K562 (cell line): ENCODE results near the gene TRIM25. TPM values are rescaled to one million over a fixed set of nuclear protein-coding genes. Genes with fewer than 3 reads are reported as not detected.
A peak's percentile ranks its signal among the peaks of the same experiment; 100 is the strongest.

ENCODE experiments used
- ATF1 ChIP-seq, 2 experiments: fragments of 450-650 bp in 1 of 2; IDR thresholded peaks; 2 replicates each; pipeline ENCODE4 v1.6.1; 2016; ENCODE audit warnings: missing compliant biosample characterization in 1 of 2, missing genetic modification characterization in 1 of 2
- BRCA1 ChIP-seq, 2 experiments: fragments of 450-650 bp in 1 of 2; sonication (generic) in 1 of 2; formaldehyde crosslinking in 1 of 2; IDR thresholded peaks; 2 replicates each; pipeline versions ENCODE4 v1.5.0 to v1.6.1; 2017 to 2020; ENCODE audit warnings: mild to moderate bottlenecking in 1 of 2, missing genetic modification reagents in 1 of 2
- BRD4 ChIP-seq: fragments of 200-600 bp; sonication (generic); IDR thresholded peaks from 2 replicates; pipeline ENCODE4 v1.6.1; 2017; ENCODE audit warnings: inconsistent platforms
- GABPB2 ChIP-seq: fragments of 250-450 bp; sonication (Bioruptor Pico); conservative IDR thresholded peaks from 2 replicates; pipeline ENCODE4 v1.5.1; 2021; ENCODE audit warnings: mild to moderate bottlenecking
- MCM7 ChIP-seq, 2 experiments: fragments of 450-650 bp; IDR thresholded peaks; 2 replicates each; pipeline ENCODE4 v1.6.1; 2016 to 2018
- MYNN ChIP-seq, 2 experiments: sonication (generic); formaldehyde crosslinking in 1 of 2; IDR thresholded peaks; 2 replicates each; pipeline versions ENCODE4 v1.5.0 to v1.6.1; 2016 to 2020; ENCODE audit warnings: antibody characterized with exemption in 1 of 2, missing genetic modification reagents in 1 of 2
- PRPF4 ChIP-seq: fragments of 200-400 bp; formaldehyde crosslinking; IDR thresholded peaks from one replicate; pipeline ENCODE4 v1.6.1; 2017; ENCODE audit warnings: low read length, low read depth, mild to moderate bottlenecking; ENCODE audit not compliant: insufficient read depth, poor library complexity, severe bottlenecking
- WHSC1 ChIP-seq: IDR thresholded peaks from one replicate; pipeline ENCODE4 v1.6.1; 2012; ENCODE audit warnings: low read length, control low read depth, inconsistent platforms
- XRCC3 ChIP-seq: fragments of 450-650 bp; IDR thresholded peaks from 2 replicates; pipeline ENCODE4 v1.6.1; 2017; ENCODE audit warnings: mild to moderate bottlenecking, moderate library complexity
- ZNF124 ChIP-seq: sonication (generic); formaldehyde crosslinking; IDR thresholded peaks from 2 replicates; pipeline ENCODE4 v1.8.1; 2022; ENCODE audit warnings: missing genetic modification reagents
- ZNF41 ChIP-seq: fragments of 250-450 bp; sonication (Bioruptor Pico); conservative IDR thresholded peaks from 2 replicates; pipeline ENCODE4 v1.4.0; 2020; ENCODE audit warnings: mild to moderate bottlenecking
- ZNF830 ChIP-seq: fragments of 250-450 bp; sonication (Bioruptor Pico); IDR thresholded peaks from 2 replicates; pipeline ENCODE4 v1.5.0; 2021; ENCODE audit warnings: mild to moderate bottlenecking
- polyA plus RNA-seq, 8 experiments: library from polyadenylated mRNA; depleted of rRNA in 4 of 8; stranded (reverse) in 5 of 8; unstranded in 3 of 8; fragments of >200 nt; fragmentation: Nextera tagmentation in 2 of 8; fragmentation: Illumina TruSeq in 1 of 8; extraction: Ambion mirVana in 2 of 8; extraction: Trizol in 1 of 8; gene quantifications; 2 replicates each; pipeline versions ENCODE4 v1.2.1 to v1.2.3, GENCODE V29; 2011 to 2014; ENCODE audit warnings: inconsistent platforms in 1 of 8, missing spikeins in 1 of 8
- total RNA-seq, 7 experiments: library from RNA; depleted of rRNA in 6 of 7; stranded (reverse); fragments of >200 nt in 6 of 7; fragmentation: Illumina TruSeq in 2 of 7; extraction: Trizol in 2 of 7; gene quantifications; 2 replicates each; pipeline versions ENCODE4 v1.2.1 to v1.2.3, GENCODE V29; 2011 to 2021; ENCODE audit warnings: low replicate concordance in 1 of 7
- TF ChIP-seq, protein P1 (sequence below), 2 experiments: fragments of 450-650 bp; conservative IDR thresholded peaks; 2 replicates each; pipeline ENCODE4 v1.6.1; 2017; ENCODE audit warnings: mild to moderate bottlenecking in 2 of 2, moderate library complexity in 2 of 2
- TF ChIP-seq, protein P2 (sequence below): fragments of 450-650 bp; formaldehyde crosslinking; conservative IDR thresholded peaks from 2 replicates; pipeline ENCODE4 v1.4.0; 2022; ENCODE audit warnings: mild to moderate bottlenecking, missing genetic modification characterization
- TF ChIP-seq, protein P3 (sequence below): fragments of 450-650 bp; IDR thresholded peaks from 2 replicates; pipeline ENCODE4 v1.6.1; 2016; ENCODE audit warnings: low read depth

Gene TRIM25
- total and polyA plus RNA-seq, 9 of the 15 experiments (the other 6 are each of a cell fraction or from before 2014, with no cell fraction given), result 5.9 to 49.5 (median 24.5) TPM

DNA sequence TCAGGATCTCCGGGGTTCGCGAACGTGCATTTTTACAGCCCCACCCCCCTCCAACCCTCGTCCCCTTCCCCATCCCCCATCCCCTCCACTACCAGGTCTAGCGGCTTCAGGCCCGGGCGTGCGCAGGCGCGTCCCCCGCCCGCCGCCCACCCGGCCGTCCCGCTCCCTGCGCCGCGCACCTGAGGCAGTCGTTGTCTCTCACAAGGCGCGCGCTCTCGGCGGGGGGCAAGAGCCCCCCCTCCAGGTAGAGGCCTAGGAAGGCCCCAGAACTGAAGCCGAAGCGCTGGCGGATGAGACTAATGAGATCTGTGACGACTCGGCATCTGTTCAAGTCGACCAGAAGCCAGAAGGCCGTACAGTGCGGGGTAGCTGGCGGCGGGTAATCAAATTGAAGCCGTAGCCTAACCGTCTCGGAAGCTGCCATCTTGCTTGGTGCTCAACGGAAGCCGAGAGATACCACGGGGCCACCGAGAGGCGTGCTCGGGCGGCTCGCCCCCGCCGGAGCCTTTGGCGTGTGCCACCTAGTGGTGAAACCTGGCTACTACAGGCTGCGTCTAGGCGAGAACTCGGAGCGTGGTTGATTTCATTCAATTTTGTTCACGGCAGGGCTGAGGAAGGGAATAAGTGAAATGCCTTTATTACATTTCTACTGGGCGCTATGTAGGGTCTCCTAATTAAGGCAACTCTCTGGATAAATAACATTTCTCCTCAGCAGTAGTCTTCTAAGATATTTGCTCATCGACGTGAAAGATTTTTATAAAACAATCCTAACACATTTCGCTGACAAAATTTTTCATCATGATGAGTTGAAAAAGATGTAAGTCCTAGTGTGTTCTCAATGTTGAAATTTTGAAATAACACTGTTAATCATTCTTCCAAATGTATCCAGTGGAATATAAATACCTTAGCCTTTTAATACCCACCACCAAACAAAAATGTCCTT lies 47.0 kb upstream of the TRIM25 start, which contains the start of gene COIL (continued):
- TF ChIP-seq, protein P1, sequence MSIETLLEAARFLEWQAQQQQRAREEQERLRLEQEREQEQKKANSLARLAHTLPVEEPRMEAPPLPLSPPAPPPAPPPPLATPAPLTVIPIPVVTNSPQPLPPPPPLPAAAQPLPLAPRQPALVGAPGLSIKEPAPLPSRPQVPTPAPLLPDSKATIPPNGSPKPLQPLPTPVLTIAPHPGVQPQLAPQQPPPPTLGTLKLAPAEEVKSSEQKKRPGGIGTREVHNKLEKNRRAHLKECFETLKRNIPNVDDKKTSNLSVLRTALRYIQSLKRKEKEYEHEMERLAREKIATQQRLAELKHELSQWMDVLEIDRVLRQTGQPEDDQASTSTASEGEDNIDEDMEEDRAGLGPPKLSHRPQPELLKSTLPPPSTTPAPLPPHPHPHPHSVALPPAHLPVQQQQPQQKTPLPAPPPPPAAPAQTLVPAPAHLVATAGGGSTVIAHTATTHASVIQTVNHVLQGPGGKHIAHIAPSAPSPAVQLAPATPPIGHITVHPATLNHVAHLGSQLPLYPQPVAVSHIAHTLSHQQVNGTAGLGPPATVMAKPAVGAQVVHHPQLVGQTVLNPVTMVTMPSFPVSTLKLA (conservative IDR thresholded peaks at IDR 0.05), result peak; percentile 84 to 92
- TF ChIP-seq ATF1 (CRISPR knock-in tag; IDR thresholded peaks at IDR 0.05) (no peak), ATF1 (tag; IDR thresholded peaks at IDR 0.05) (peak; percentile 71), MCM7 (IDR thresholded peaks at IDR 0.05) (no peak), ZNF41 (CRISPR knock-in tag) (no peak), WHSC1 (no peak), BRD4 (peak; percentile 88; the same call in 1 of the 2 replicates), MYNN (IDR thresholded peaks at IDR 0.05) (no peak), MYNN (CRISPR knock-in tag; IDR thresholded peaks at IDR 0.05) (no peak), XRCC3 (no peak), PRPF4 (peak; percentile 85), BRCA1 (IDR thresholded peaks at IDR 0.05) (no peak), BRCA1 (CRISPR knock-in tag; IDR thresholded peaks at IDR 0.05) (no peak), ZNF830 (CRISPR knock-in tag) (no peak), ZNF124 (CRISPR knock-in tag) (no peak), GABPB2 (CRISPR knock-in tag) (no peak)
- TF ChIP-seq, protein P2, sequence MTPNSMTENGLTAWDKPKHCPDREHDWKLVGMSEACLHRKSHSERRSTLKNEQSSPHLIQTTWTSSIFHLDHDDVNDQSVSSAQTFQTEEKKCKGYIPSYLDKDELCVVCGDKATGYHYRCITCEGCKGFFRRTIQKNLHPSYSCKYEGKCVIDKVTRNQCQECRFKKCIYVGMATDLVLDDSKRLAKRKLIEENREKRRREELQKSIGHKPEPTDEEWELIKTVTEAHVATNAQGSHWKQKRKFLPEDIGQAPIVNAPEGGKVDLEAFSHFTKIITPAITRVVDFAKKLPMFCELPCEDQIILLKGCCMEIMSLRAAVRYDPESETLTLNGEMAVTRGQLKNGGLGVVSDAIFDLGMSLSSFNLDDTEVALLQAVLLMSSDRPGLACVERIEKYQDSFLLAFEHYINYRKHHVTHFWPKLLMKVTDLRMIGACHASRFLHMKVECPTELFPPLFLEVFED (CRISPR knock-in tag), result no peak
- TF ChIP-seq, protein P3, sequence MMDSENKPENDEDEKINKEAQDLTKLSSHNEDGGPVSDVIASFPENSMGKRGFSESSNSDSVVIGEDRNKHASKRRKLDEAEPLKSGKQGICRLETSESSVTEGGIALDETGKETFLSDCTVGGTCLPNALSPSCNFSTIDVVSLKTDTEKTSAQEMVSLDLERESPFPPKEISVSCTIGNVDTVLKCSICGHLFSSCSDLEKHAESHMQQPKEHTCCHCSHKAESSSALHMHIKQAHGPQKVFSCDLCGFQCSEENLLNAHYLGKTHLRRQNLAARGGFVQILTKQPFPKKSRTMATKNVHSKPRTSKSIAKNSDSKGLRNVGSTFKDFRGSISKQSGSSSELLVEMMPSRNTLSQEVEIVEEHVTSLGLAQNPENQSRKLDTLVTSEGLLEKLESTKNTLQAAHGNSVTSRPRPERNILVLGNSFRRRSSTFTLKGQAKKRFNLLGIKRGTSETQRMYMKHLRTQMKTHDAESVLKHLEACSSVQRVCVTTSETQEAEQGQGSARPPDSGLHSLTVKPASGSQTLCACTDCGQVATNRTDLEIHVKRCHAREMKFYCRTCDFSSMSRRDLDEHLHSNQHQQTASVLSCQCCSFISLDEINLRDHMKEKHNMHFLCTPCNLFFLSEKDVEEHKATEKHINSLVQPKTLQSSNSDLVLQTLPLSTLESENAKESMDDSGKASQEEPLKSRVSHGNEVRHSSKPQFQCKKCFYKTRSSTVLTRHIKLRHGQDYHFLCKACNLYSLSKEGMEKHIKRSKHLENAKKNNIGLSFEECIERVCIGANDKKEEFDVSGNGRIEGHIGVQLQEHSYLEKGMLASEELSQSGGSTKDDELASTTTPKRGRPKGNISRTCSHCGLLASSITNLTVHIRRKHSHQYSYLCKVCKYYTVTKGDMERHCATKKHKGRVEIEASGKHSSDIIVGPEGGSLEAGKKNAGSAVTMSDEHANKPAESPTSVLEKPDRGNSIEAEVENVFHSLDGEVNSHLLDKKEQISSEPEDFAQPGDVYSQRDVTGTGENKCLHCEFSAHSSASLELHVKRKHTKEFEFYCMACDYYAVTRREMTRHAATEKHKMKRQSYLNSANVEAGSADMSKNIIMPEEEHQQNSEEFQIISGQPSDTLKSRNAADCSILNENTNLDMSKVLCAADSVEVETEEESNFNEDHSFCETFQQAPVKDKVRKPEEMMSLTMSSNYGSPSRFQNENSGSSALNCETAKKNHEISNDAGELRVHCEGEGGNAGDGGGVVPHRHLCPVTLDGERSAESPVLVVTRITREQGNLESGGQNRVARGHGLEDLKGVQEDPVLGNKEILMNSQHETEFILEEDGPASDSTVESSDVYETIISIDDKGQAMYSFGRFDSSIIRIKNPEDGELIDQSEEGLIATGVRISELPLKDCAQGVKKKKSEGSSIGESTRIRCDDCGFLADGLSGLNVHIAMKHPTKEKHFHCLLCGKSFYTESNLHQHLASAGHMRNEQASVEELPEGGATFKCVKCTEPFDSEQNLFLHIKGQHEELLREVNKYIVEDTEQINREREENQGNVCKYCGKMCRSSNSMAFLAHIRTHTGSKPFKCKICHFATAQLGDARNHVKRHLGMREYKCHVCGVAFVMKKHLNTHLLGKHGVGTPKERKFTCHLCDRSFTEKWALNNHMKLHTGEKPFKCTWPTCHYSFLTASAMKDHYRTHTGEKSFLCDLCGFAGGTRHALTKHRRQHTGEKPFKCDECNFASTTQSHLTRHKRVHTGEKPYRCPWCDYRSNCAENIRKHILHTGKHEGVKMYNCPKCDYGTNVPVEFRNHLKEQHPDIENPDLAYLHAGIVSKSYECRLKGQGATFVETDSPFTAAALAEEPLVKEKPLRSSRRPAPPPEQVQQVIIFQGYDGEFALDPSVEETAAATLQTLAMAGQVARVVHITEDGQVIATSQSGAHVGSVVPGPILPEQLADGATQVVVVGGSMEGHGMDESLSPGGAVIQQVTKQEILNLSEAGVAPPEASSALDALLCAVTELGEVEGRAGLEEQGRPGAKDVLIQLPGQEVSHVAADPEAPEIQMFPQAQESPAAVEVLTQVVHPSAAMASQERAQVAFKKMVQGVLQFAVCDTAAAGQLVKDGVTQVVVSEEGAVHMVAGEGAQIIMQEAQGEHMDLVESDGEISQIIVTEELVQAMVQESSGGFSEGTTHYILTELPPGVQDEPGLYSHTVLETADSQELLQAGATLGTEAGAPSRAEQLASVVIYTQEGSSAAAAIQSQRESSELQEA, result peak; percentile 94
